ENCODE data around the gene GATA5. TPM values are rescaled to one million over a fixed set of nuclear protein-coding genes. Genes with fewer than 3 reads are reported as not detected.

GATA5 gene
- total and polyA plus RNA-seq, 8 donors: 0.02 to 0.34 (median 0.15) TPM; not detected in 5

DNA sequence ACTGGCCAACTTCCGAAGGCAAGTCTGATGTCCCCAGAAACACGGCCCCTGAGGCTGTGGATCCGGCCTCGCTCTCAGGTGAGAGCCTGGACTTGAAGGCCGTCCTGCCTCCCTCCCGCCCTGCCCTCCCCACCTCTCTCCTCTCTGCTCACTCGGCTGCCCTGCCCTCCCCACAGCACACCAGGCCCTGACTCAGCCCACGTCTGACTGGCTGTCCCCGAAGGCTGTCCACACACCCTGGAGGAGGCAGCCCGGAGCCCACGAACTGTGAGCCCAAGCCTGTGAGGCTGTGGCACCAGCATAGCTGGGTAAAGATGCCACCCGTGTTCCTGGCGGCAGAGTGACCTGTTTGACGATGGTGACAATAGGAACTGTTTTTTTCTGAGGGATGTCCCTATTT is 16.3 kb downstream of the GATA5 start:
- H3K27ac ChIP-seq: no peak overlapping the region
- TF ChIP-seq, protein P1, sequence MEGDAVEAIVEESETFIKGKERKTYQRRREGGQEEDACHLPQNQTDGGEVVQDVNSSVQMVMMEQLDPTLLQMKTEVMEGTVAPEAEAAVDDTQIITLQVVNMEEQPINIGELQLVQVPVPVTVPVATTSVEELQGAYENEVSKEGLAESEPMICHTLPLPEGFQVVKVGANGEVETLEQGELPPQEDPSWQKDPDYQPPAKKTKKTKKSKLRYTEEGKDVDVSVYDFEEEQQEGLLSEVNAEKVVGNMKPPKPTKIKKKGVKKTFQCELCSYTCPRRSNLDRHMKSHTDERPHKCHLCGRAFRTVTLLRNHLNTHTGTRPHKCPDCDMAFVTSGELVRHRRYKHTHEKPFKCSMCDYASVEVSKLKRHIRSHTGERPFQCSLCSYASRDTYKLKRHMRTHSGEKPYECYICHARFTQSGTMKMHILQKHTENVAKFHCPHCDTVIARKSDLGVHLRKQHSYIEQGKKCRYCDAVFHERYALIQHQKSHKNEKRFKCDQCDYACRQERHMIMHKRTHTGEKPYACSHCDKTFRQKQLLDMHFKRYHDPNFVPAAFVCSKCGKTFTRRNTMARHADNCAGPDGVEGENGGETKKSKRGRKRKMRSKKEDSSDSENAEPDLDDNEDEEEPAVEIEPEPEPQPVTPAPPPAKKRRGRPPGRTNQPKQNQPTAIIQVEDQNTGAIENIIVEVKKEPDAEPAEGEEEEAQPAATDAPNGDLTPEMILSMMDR (IDR thresholded peaks at IDR 0.05): no peak
- H3K9me3 ChIP-seq: no peaks in the 10 kb centered on the region
- FAIRE-seq (no peak), DNase-seq (no peak), ATAC-seq (no peak)
- intact Hi-C loops (cut with DNase I): no loop called here
- no peaks in the 10 kb centered on the region for H3K27me3 ChIP-seq
- H3K4me3 ChIP-seq: no peak overlapping the region
- WGBS, 2 donors: 64 to 70% methylated on average over 14 of the region's 14 CpGs
- H3K4me1 ChIP-seq: no peaks in the 10 kb centered on the region
- H3K36me3 ChIP-seq: no peaks in the 10 kb centered on the region

DNA sequence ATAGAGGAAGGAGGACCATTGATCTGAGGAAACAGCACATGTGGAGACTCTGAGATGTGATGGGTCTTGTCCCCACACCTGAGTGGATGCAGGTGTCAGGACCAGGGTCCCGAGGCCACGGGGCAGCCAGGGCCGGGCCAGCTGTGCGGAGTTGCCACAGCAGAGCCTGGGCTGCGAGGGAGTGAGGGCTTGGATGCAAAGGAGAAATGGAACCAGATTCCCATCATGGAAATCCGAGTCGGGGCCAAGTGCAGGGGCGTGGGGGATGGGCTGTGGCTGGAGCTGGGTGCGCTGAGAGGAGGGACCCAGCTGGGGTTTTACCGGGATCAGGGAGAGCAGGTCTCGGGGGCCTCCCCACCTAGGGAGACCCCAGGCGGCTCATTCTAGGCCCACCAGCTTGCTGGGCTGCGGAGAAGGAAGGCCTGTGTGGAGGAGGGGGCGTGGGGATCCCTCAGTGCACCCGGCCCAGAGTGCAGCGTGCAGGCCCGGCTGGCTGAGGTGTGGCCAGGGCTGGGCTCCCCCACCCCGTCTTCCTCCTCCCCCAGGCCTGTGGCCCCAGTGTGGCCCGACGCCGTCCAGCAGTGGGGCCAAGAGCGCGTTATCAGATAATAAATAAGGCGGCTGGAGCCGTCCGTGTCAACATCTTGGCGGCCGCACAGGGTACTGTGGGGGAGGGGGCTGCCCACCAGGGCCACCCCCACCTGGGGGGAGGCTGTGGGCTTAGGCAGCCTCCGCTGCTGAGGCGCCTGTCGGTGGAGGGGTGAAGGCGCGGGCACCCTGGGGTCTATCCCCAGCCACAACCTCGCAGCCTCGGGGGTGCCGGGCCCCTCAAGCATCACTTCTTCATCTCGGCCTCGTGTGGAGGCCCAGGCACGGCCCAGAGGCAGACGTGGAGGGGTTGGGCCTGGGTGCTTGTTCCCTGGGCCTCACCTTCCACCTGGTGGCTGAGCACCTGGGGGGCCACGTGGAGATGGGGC is 17.2 kb downstream of the GATA5 start:
- intact Hi-C loops (cut with DNase I): no loop called here
- Histone ChIP-seq H3K9me3 (no peaks in the 10 kb centered on the region), H3K27me3 (no peaks in the 10 kb centered on the region), H3K4me3 (no peak overlapping the region), H3K27ac (no peak overlapping the region), H3K36me3 (no peaks in the 10 kb centered on the region), H3K4me1 (no peaks in the 10 kb centered on the region)
- ATAC-seq (no peak), FAIRE-seq (no peak), DNase-seq (no peak)
- TF ChIP-seq, protein P1 (IDR thresholded peaks at IDR 0.05): no peak
- 45 to 48% methylated on average over 38 to 41 of the region's 41 CpGs for WGBS, 2 donors

DNA sequence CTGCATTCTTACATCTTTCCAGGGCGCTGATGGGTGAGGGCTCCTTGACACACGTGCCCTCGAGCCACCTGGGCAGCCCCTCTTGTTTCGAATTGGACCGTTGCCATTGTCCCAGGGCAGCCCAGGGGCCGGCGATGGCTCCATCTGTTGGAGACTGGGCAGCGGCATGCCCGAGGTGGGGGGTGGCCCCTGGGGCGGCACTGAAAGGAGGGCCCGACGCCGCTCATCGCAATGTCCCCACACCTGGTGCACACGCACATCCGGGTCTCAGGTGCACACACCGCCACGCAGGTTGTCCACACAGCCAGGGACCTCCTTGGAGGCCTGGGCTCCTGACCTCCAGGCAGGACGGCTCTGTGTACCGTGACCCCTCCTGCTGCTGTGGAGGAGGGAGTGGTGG is 18.0 kb downstream of the GATA5 start:
- no peak overlapping the region for H3K27ac ChIP-seq
- H3K4me3 ChIP-seq: no peak overlapping the region
- ATAC-seq (no peak), FAIRE-seq (no peak), DNase-seq (no peak)
- intact Hi-C loops (cut with DNase I): no loop called here
- H3K9me3 ChIP-seq: no peaks in the 10 kb centered on the region
- no peaks in the 10 kb centered on the region for H3K27me3 ChIP-seq
- no peaks in the 10 kb centered on the region for H3K4me1 ChIP-seq
- WGBS, 2 donors: 61 to 68% methylated on average over 20 of the region's 20 CpGs
- no peaks in the 10 kb centered on the region for H3K36me3 ChIP-seq
- TF ChIP-seq, protein P1 (IDR thresholded peaks at IDR 0.05): no peak

DNA sequence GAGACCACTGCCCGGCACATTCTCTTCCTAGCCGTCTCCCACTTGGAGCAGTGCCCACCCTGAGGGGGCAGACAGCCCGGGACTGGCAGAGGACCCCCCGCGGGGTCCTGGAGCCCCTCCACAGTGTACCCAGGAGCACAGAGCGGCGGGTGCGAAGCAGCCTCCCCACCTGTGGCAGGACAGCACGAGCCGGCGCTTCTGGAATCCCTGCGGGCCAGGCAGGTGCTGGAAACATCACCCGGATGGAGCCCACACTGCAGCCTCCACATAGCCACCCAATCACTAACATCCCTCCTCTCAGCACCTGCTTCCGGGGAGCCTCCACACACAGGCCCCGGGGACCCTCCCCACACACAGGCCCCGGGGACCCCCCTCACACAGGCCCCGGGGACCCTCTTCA is 18.7 kb downstream of the GATA5 start:
- no peaks in the 10 kb centered on the region for H3K9me3 ChIP-seq
- ATAC-seq (no peak), FAIRE-seq (no peak), DNase-seq (no peak)
- no peak overlapping the region for H3K4me3 ChIP-seq
- WGBS, 2 donors: 70 to 79% methylated on average over 12 to 17 of the region's 17 CpGs
- no peaks in the 10 kb centered on the region for H3K36me3 ChIP-seq
- no peak overlapping the region for H3K27ac ChIP-seq
- no peaks in the 10 kb centered on the region for H3K4me1 ChIP-seq
- no peaks in the 10 kb centered on the region for H3K27me3 ChIP-seq
- intact Hi-C loops (cut with DNase I): no loop called here
- TF ChIP-seq, protein P1 (IDR thresholded peaks at IDR 0.05): no peak

DNA sequence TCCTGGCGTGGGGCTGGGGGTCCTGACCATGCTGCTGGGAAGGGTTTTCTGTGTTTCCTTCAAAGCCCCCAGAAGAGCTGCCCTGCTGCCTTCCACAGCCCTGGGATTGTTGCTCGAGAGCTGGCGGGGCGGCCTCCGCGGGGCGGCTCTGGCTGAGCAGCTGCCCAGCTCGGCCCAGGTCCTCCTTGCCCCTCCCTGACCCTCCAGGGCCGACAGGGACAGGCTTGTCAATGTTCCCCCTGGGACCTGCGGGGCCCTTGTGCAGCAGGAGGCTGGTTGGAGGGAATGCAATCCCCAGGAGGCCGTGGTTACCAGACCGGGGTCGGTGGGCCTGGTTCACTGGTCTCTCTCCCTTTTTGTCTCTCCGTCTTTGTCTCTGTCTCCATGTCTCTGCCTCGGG is 19.9 kb downstream of the GATA5 start:
- no peaks in the 10 kb centered on the region for H3K9me3 ChIP-seq
- TF ChIP-seq, protein P1 (IDR thresholded peaks at IDR 0.05): no peak
- H3K27ac ChIP-seq: no peak overlapping the region
- no peak overlapping the region for H3K4me3 ChIP-seq
- 63 to 69% methylated on average over 14 to 15 of the region's 15 CpGs for WGBS, 2 donors
- no peak for DNase-seq
- H3K36me3 ChIP-seq: no peaks in the 10 kb centered on the region
- no peaks in the 10 kb centered on the region for H3K4me1 ChIP-seq
- ATAC-seq: no peak
- FAIRE-seq: no peak
- no peaks in the 10 kb centered on the region for H3K27me3 ChIP-seq
- intact Hi-C loops (cut with DNase I): no loop called here
